H9 (cell line): Measurements from ENCODE around the gene SDK1. TPM values are rescaled to one million over a fixed set of nuclear protein-coding genes. Genes with fewer than 3 reads are reported as not detected.

ENCODE experiments used
- DNase-seq: peaks from one replicate; pipeline ENCODE4 v3.0.0-alpha.2; 2017
- H2AFZ ChIP-seq: one replicate; pipeline ENCODE4 v1.6.1; 2013; ENCODE audit warnings: mild to moderate bottlenecking, low read length, control low read depth, moderate library complexity
- H2AK5ac ChIP-seq: 2 replicates; pipeline ENCODE4 v1.6.1; 2013; ENCODE audit warnings: low read length, control low read depth, mixed read lengths; ENCODE audit not compliant: insufficient read length
- H2BK120ac ChIP-seq: one replicate; pipeline ENCODE4 v1.6.1; 2013; ENCODE audit warnings: low read depth, mild to moderate bottlenecking, low read length, control low read depth, inconsistent platforms; ENCODE audit not compliant: poor library complexity, severe bottlenecking
- H2BK12ac ChIP-seq: 2 replicates; pipeline ENCODE4 v1.6.1; 2013; ENCODE audit warnings: low read length, control low read depth, mixed read lengths, low read depth; ENCODE audit not compliant: insufficient read length
- H2BK15ac ChIP-seq: 2 replicates; pipeline ENCODE4 v1.6.1; 2013; ENCODE audit warnings: low read depth, low read length, control low read depth
- H2BK20ac ChIP-seq: one replicate; pipeline ENCODE4 v1.6.1; 2013; ENCODE audit warnings: low read depth, mild to moderate bottlenecking, low read length, control low read depth, inconsistent platforms; ENCODE audit not compliant: poor library complexity, severe bottlenecking
- H2BK5ac ChIP-seq: 2 replicates; pipeline ENCODE4 v1.6.1; 2013; ENCODE audit warnings: low read length, control low read depth, mixed read lengths; ENCODE audit not compliant: insufficient read length
- H3K14ac ChIP-seq: 2 replicates; pipeline ENCODE4 v1.6.1; 2013; ENCODE audit warnings: low read length, control low read depth; ENCODE audit not compliant: insufficient read depth
- H3K18ac ChIP-seq: 2 replicates; pipeline ENCODE4 v1.6.1; 2013; ENCODE audit warnings: low read depth, mild to moderate bottlenecking, mixed read lengths, low read length, control low read depth; ENCODE audit not compliant: insufficient read length
- H3K23ac ChIP-seq: 2 replicates; pipeline ENCODE4 v1.6.1; 2013; ENCODE audit warnings: low read length, control low read depth, mixed read lengths, low read depth; ENCODE audit not compliant: insufficient read length
- H3K23me2 ChIP-seq: 2 replicates; pipeline ENCODE4 v1.6.1; 2013; ENCODE audit warnings: low read depth, mild to moderate bottlenecking, mixed read lengths, low read length, control low read depth; ENCODE audit not compliant: insufficient read length, poor library complexity, severe bottlenecking
- H3K27ac ChIP-seq: 2 replicates; pipeline ENCODE4 v1.5.1; 2013; ENCODE audit warnings: low read length, control low read depth, mixed read lengths, low read depth; ENCODE audit not compliant: insufficient read length
- H3K27me3 ChIP-seq: 2 replicates; pipeline ENCODE4 v1.6.1; 2013; ENCODE audit warnings: low read length, control low read depth, inconsistent platforms; ENCODE audit not compliant: insufficient read depth
- H3K4ac ChIP-seq: 2 replicates; pipeline ENCODE4 v1.6.1; 2013; ENCODE audit warnings: low read depth, mild to moderate bottlenecking, control low read depth, inconsistent platforms, low read length, moderate library complexity
- H3K4me1 ChIP-seq: 2 replicates; pipeline ENCODE4 v1.6.1; 2013; ENCODE audit warnings: low read length, control low read depth, inconsistent platforms; ENCODE audit not compliant: insufficient read depth
- H3K4me2 ChIP-seq: 2 replicates; pipeline ENCODE4 v1.6.1; 2013; ENCODE audit warnings: low read length, control low read depth, mixed read lengths; ENCODE audit not compliant: insufficient read length, insufficient read depth
- H3K56ac ChIP-seq: 2 replicates; pipeline ENCODE4 v1.6.1; 2013; ENCODE audit warnings: low read depth, mild to moderate bottlenecking, mixed read lengths, low read length, control low read depth; ENCODE audit not compliant: insufficient read length
- H3K79me1 ChIP-seq: 2 replicates; pipeline ENCODE4 v1.6.1; 2013; ENCODE audit warnings: low read depth, mild to moderate bottlenecking, moderate library complexity, low read length, control low read depth, inconsistent platforms; ENCODE audit not compliant: insufficient read depth, poor library complexity, severe bottlenecking
- H3K79me2 ChIP-seq: 2 replicates; pipeline ENCODE4 v1.6.1; 2013; ENCODE audit warnings: low read length, control low read depth, inconsistent platforms; ENCODE audit not compliant: insufficient read depth
- H3K9ac ChIP-seq: 2 replicates; pipeline ENCODE4 v1.6.1; 2013; ENCODE audit warnings: low read length, control low read depth, mixed read lengths; ENCODE audit not compliant: insufficient read length; ENCODE audit errors: extremely low read depth
- H3K9me3 ChIP-seq: one replicate; pipeline ENCODE4 v1.6.1; 2013; ENCODE audit warnings: low read depth, low read length, inconsistent platforms; ENCODE audit not compliant: control insufficient read depth
- H3T11ph ChIP-seq: one replicate; pipeline ENCODE4 v1.6.1; 2013; ENCODE audit warnings: mild to moderate bottlenecking, low read length, control low read depth, inconsistent platforms
- H4K20me1 ChIP-seq: one replicate; pipeline ENCODE4 v1.6.1; 2013; ENCODE audit not compliant: control insufficient read depth, insufficient read length, insufficient read depth
- H4K5ac ChIP-seq: 2 replicates; pipeline ENCODE4 v1.6.1; 2013; ENCODE audit warnings: low read depth, mild to moderate bottlenecking, mixed read lengths, low read length, control low read depth; ENCODE audit not compliant: insufficient read length
- H4K8ac ChIP-seq: replicated peaks from 2 replicates; pipeline ENCODE4 v1.6.1; 2013; ENCODE audit warnings: low read length, control low read depth, mixed read lengths, low read depth; ENCODE audit not compliant: insufficient read length
- H4K91ac ChIP-seq: 2 replicates; pipeline ENCODE4 v1.6.1; 2013; ENCODE audit warnings: low read depth, mild to moderate bottlenecking, moderate library complexity, mixed read lengths, low read length, control low read depth; ENCODE audit not compliant: insufficient read length
- H3K27ac Mint-ChIP-seq, 3 experiments: 2 replicates in 2 of 3; 3 replicates in 1 of 3; pipeline ENCODE4 v1.8.0; 2020 to 2021; ENCODE audit warnings: mixed read lengths in 3 of 3, mild to moderate bottlenecking in 1 of 3, moderate library complexity in 1 of 3
- H3K27me3 Mint-ChIP-seq: 2 replicates; pipeline ENCODE4 v1.8.0; 2021; ENCODE audit warnings: low read depth, mild to moderate bottlenecking, moderate library complexity, mixed read lengths
- H3K36me3 Mint-ChIP-seq, 3 experiments: 2 replicates in 2 of 3; 3 replicates in 1 of 3; pipeline ENCODE4 v1.8.0; 2020 to 2021; ENCODE audit warnings: low read depth in 3 of 3, mixed read lengths in 3 of 3; ENCODE audit not compliant: insufficient read depth in 1 of 3
- H3K4me1 Mint-ChIP-seq, 2 experiments: 2 replicates each; pipeline ENCODE4 v1.8.0; 2020; ENCODE audit warnings: mixed read lengths in 2 of 2
- H3K4me3 Mint-ChIP-seq, 2 experiments: 2 replicates in 1 of 2; 3 replicates in 1 of 2; pipeline ENCODE4 v1.8.0; 2020 to 2021; ENCODE audit warnings: mild to moderate bottlenecking in 2 of 2, mixed read lengths in 2 of 2, moderate library complexity in 1 of 2
- H3K9me3 Mint-ChIP-seq, 2 experiments: 2 replicates in 1 of 2; 3 replicates in 1 of 2; pipeline ENCODE4 v1.8.0; 2020; ENCODE audit warnings: mild to moderate bottlenecking in 2 of 2, mixed read lengths in 2 of 2, moderate library complexity in 1 of 2
- WGBS: extraction: QIAGEN DNeasy Blood & Tissue Kit; methylation state at CpG from one replicate; pipeline ENCODE4 v1.1.7; 2013; ENCODE audit warnings: missing lambda C conversion rate, low lambda C conversion rate, mixed read lengths; ENCODE audit not compliant: insufficient read length; ENCODE audit errors: extremely low coverage; 5-methylcytosine and 5-hydroxymethylcytosine counted together
- total RNA-seq: library from RNA; stranded (reverse); gene quantifications from 2 replicates; pipeline ENCODE4 v1.2.1, GENCODE V29; 2021
- TF ChIP-seq, protein P1 (sequence below): fragments of 200-600 bp; sonication (generic); conservative IDR thresholded peaks from 3 replicates; pipeline ENCODE4 v1.8.0; 2021; ENCODE audit warnings: antibody characterized with exemption, mild to moderate bottlenecking

Gene SDK1
- total RNA-seq, 1 experiment from 2014 or later, result 8.7 TPM

DNA sequence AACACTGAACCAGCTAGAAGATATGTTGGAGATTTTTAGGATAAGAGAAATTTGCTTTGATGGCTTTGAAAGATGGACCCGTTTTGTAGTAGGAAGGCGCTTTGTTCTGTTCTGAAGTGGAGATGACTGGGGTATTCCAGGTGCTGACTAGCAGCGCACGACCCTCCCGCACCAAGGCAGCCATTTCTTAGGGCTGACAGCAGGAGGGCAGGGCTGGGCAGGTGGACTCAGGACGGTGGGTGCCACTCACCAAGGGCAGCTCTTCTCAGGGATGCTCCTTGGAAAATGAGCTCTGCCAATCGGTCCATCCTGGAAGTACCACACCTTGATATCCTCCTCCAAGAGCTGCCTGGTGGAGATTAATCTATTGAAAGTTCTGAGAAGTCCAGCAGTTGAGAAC, 917.4 kb downstream of the SDK1 start:
- no peaks in the 10 kb centered on the region for H4K20me1 ChIP-seq
- no peak overlapping the region for H3T11ph ChIP-seq
- no peak overlapping the region for H2BK12ac ChIP-seq
- Mint-ChIP-seq H3K9me3 (no peaks in the 10 kb centered on the region; a peak in 1 of 5 replicates), H3K27ac (no peak overlapping the region), H3K36me3 (peaks cover 0 to 5% (median 0%) of the 10 kb centered on the region in 3 experiments; a peak in 2 of 7 replicates), H3K27me3 (no peaks in the 10 kb centered on the region; the same call in 1 of the 2 replicates), H3K4me3 (no peak overlapping the region), H3K4me1 (peaks cover 0 to 10% of the 10 kb centered on the region in 2 experiments; a peak in 2 of 4 replicates)
- no peak overlapping the region for H2BK120ac ChIP-seq
- no peak overlapping the region; the same call in 1 of the 2 replicates for H3K14ac ChIP-seq
- no peak overlapping the region for H2BK20ac ChIP-seq
- H2BK5ac ChIP-seq, result no peak overlapping the region
- no peak overlapping the region for H3K18ac ChIP-seq
- WGBS, result no CpG with 5 or more reads among the region's 7 CpGs
- no peak overlapping the region for H2AK5ac ChIP-seq
- H4K5ac ChIP-seq, result no peak overlapping the region
- no peak overlapping the region for H3K4ac ChIP-seq
- H2AFZ ChIP-seq, result no peak overlapping the region
- H3K9me3 ChIP-seq, result no peaks in the 10 kb centered on the region
- no peaks in the 10 kb centered on the region for H3K4me1 ChIP-seq
- no peak overlapping the region for H3K9ac ChIP-seq
- DNase-seq, result no peak
- no peak overlapping the region for H3K4me2 ChIP-seq
- H2BK15ac ChIP-seq, result no peak overlapping the region
- no peaks in the 10 kb centered on the region for H3K79me1 ChIP-seq
- H3K79me2 ChIP-seq, result no peaks in the 10 kb centered on the region
- H3K27me3 ChIP-seq, result no peaks in the 10 kb centered on the region
- no peak overlapping the region for H3K56ac ChIP-seq
- H4K8ac ChIP-seq, result no peak overlapping the region
- TF ChIP-seq, protein P1, sequence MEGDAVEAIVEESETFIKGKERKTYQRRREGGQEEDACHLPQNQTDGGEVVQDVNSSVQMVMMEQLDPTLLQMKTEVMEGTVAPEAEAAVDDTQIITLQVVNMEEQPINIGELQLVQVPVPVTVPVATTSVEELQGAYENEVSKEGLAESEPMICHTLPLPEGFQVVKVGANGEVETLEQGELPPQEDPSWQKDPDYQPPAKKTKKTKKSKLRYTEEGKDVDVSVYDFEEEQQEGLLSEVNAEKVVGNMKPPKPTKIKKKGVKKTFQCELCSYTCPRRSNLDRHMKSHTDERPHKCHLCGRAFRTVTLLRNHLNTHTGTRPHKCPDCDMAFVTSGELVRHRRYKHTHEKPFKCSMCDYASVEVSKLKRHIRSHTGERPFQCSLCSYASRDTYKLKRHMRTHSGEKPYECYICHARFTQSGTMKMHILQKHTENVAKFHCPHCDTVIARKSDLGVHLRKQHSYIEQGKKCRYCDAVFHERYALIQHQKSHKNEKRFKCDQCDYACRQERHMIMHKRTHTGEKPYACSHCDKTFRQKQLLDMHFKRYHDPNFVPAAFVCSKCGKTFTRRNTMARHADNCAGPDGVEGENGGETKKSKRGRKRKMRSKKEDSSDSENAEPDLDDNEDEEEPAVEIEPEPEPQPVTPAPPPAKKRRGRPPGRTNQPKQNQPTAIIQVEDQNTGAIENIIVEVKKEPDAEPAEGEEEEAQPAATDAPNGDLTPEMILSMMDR, result no peak
- H4K91ac ChIP-seq, result no peak overlapping the region
- no peak overlapping the region for H3K23ac ChIP-seq
- H3K27ac ChIP-seq, result no peak overlapping the region
- no peaks in the 10 kb centered on the region for H3K23me2 ChIP-seq
